ENCODE results near the gene AWAT2.
"Not testable (repeated sequence)": the region's sequence is repeated elsewhere in the genome, so short reads cannot be mapped to it uniquely, and the experiment has no call there.

The AWAT2 gene

GRCh38 chrX:70001269-70001668 is 48.5 kb downstream of the AWAT2 start:
- no peak for DNase-seq (ENCODE audit: low spot score)

GRCh38 chrX:69998299-69998698 is 51.4 kb downstream of the AWAT2 start:
- DNase-seq (ENCODE audit: low spot score): not testable (repeated sequence)

- no peak for DNase-seq (ENCODE audit: low spot score)
Measured at GRCh38 chrX:69996113-69996468, 53.6 kb downstream of the AWAT2 start.

GRCh38 chrX:69995362-69996112 is 54.2 kb downstream of the AWAT2 start:
- DNase-seq (ENCODE audit: low spot score): no peak

- DNase-seq (ENCODE audit: low spot score): no peak
Measured at GRCh38 chrX:69993494-69993893, 56.2 kb downstream of the AWAT2 start.

GRCh38 chrX:69991685-69992084 is 58.1 kb downstream of the AWAT2 start:
- no peak for DNase-seq (ENCODE audit: low spot score)

All from globus pallidus (tissue), 1 donor.